GM12865 (cell line): Measurements from ENCODE around the gene GLT8D2.

Experiments used
- DNase-seq: peaks from one replicate; pipeline ENCODE4 v3.0.0; 2010; ENCODE audit warnings: low read depth
- H3K4me3 ChIP-seq: 2 replicates; pipeline ENCODE4 v1.5.1; 2011; ENCODE audit warnings: mild to moderate bottlenecking, low read depth, low read length, control low read depth
- CTCF ChIP-seq: IDR thresholded peaks from 2 replicates; pipeline ENCODE4 v1.5.1; 2011; ENCODE audit warnings: low read length, control low read depth, low read depth, inconsistent platforms; ENCODE audit not compliant: insufficient read depth; ENCODE audit errors: missing control alignments

Gene GLT8D2, protein sequence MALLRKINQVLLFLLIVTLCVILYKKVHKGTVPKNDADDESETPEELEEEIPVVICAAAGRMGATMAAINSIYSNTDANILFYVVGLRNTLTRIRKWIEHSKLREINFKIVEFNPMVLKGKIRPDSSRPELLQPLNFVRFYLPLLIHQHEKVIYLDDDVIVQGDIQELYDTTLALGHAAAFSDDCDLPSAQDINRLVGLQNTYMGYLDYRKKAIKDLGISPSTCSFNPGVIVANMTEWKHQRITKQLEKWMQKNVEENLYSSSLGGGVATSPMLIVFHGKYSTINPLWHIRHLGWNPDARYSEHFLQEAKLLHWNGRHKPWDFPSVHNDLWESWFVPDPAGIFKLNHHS

GRCh38 chr12:104049903-104050356, at the start of gene GLT8D2:
Gene GLT8D2, minus strand, starts transcription at chr12:104050187. Its CDS starts 30,539 bp downstream, at chr12:104019648.
- TF ChIP-seq CTCF = no peak
- no peak within 1 kb of the TSS for H3K4me3 ChIP-seq
- DNase-seq = no peak

DNA sequence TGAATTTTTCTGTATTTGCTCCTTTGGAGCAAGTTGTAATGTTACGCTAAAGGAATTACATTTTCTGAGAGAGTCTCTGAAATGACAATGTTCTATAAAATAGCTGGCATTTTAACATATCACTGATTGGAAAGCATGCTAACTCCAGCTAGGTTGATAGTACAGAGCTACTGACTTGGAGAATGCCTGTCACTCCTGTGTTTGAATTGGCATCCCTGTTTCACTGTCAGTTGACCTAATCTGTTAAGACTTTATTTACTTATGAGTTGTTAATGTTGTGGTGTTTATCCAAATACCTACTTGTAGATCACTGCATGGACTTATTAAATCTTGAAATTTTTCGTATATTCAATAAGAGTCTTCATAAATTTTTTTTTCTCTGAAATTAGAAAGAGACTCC, 48.0 kb upstream of the GLT8D2 start:
- no peak overlapping the region for H3K4me3 ChIP-seq
- no peak for TF ChIP-seq CTCF
- DNase-seq = no peak

- TF ChIP-seq CTCF = no peak
- no peak for DNase-seq
- H3K4me3 ChIP-seq = no peak overlapping the region
Measured at GRCh38 chr12:104095289-104095688, 45.3 kb upstream of the GLT8D2 start.

GRCh38 chr12:104094284-104094683, 44.3 kb upstream of the GLT8D2 start:
- H3K4me3 ChIP-seq = no peak overlapping the region
- DNase-seq = no peak
- no peak for TF ChIP-seq CTCF

GRCh38 chr12:104091136-104091535, 41.1 kb upstream of the GLT8D2 start:
- H3K4me3 ChIP-seq = no peak overlapping the region
- DNase-seq = no peak
- TF ChIP-seq CTCF = no peak

DNA sequence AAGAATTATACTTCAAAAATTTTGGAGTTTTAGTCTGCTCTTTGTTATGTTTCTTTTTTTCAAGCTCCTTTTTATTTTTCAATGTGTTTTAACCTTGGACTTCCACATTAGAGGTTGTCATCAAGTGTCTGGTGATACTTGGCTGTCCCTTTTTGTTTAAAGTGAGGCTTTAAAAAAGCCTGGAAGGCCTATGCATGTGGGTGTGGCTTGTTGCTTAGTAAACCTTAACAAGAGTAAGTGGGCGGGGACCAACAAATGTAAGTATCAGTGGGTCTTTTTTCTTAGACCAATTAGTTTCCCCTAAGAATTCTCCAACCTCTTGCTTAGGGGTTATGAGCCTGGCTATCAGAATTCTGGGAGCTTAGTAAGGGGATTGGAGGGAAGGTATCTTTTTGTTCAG, 40.7 kb upstream of the GLT8D2 start:
- no peak for TF ChIP-seq CTCF

More for the DNA sequence above, 40.7 kb upstream of the GLT8D2 start:
- no peak for DNase-seq
- H3K4me3 ChIP-seq = no peak overlapping the region
